ENCODE results near the gene SOX21. TPM values are rescaled to one million over a fixed set of nuclear protein-coding genes. Genes with fewer than 3 reads are reported as not detected.

SOX21 gene
- total and polyA plus RNA-seq, 2 donors from 2014 or later: not detected

- Histone ChIP-seq H3K27me3 (ENCODE audit: control insufficient read depth, insufficient read depth, low read length) (peaks cover 62% of the 10 kb centered on the region), H3K4me1 (ENCODE audit: control insufficient read depth in 2 of 3, insufficient read depth in 2 of 3, low read depth in 1 of 3, low read length in 3 of 3) (no peaks in the 10 kb centered on the region), H3K27ac (ENCODE audit: low read depth in 2 of 2, low read length in 2 of 2) (no peak overlapping the region), H3K4me3 (ENCODE audit: low read length in 3 of 3) (no peak overlapping the region), H3K9ac (ENCODE audit: low read length in 3 of 3) (no peak overlapping the region), H3K9me3 (ENCODE audit: control insufficient read depth in 2 of 3, insufficient read depth in 1 of 3, low read length in 3 of 3) (no peaks in the 10 kb centered on the region), H3K36me3 (ENCODE audit: control insufficient read depth in 2 of 3, insufficient read depth in 3 of 3, low read length in 3 of 3) (no peaks in the 10 kb centered on the region)
- TF ChIP-seq, protein P1, sequence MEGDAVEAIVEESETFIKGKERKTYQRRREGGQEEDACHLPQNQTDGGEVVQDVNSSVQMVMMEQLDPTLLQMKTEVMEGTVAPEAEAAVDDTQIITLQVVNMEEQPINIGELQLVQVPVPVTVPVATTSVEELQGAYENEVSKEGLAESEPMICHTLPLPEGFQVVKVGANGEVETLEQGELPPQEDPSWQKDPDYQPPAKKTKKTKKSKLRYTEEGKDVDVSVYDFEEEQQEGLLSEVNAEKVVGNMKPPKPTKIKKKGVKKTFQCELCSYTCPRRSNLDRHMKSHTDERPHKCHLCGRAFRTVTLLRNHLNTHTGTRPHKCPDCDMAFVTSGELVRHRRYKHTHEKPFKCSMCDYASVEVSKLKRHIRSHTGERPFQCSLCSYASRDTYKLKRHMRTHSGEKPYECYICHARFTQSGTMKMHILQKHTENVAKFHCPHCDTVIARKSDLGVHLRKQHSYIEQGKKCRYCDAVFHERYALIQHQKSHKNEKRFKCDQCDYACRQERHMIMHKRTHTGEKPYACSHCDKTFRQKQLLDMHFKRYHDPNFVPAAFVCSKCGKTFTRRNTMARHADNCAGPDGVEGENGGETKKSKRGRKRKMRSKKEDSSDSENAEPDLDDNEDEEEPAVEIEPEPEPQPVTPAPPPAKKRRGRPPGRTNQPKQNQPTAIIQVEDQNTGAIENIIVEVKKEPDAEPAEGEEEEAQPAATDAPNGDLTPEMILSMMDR (IDR thresholded peaks at IDR 0.05; ENCODE audit: borderline replicate concordance, extremely low read depth, insufficient read depth): no peak
- FAIRE-seq (no peak), DNase-seq (no peak)
- intact Hi-C loops (cut with DNase I): no loop called here
These were observed 11.8 kb downstream of the SOX21 start for GRCh38 chr13:94700536-94700935.

DNA sequence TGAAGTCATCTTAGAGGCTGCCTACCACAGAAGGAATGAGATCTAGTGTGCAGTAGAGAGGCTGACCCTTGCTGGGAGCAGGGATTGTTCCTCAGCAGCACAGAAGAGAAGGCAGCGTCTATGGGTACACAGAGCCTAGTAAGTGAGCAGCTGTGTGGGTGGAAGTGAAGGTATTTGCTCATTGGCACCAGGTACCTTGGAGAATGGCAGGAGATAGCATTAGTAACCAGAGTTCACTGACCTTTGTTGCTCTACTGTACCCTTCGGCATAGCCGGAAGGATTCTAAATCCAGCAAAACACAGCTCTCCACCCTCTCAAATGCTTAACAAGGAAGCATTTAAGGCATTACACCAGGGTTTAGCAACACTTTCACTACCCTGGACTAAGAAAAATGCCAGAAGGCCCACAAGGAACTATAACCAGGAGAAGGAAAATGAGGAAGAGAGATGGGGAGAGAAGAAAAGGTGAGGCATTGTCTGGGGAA lies 12.3 kb downstream of the SOX21 start:
- DNase-seq (no peak), FAIRE-seq (no peak)
- H3K9me3 ChIP-seq (ENCODE audit: control insufficient read depth in 2 of 3, insufficient read depth in 1 of 3, low read length in 3 of 3): no peaks in the 10 kb centered on the region
- H3K27me3 ChIP-seq (ENCODE audit: control insufficient read depth, insufficient read depth, low read length): peaks cover 57% of the 10 kb centered on the region
- no peak overlapping the region for H3K4me3 ChIP-seq (ENCODE audit: low read length in 3 of 3)
- intact Hi-C loops (cut with DNase I): no loop called here
- no peaks in the 10 kb centered on the region for H3K4me1 ChIP-seq (ENCODE audit: control insufficient read depth in 2 of 3, insufficient read depth in 2 of 3, low read depth in 1 of 3, low read length in 3 of 3)
- no peak overlapping the region for H3K27ac ChIP-seq (ENCODE audit: low read depth in 2 of 2, low read length in 2 of 2)
- H3K9ac ChIP-seq (ENCODE audit: low read length in 3 of 3): no peak overlapping the region
- TF ChIP-seq, protein P1 (IDR thresholded peaks at IDR 0.05; ENCODE audit: borderline replicate concordance, extremely low read depth, insufficient read depth): no peak
- H3K36me3 ChIP-seq (ENCODE audit: control insufficient read depth in 2 of 3, insufficient read depth in 3 of 3, low read length in 3 of 3): no peaks in the 10 kb centered on the region

DNA sequence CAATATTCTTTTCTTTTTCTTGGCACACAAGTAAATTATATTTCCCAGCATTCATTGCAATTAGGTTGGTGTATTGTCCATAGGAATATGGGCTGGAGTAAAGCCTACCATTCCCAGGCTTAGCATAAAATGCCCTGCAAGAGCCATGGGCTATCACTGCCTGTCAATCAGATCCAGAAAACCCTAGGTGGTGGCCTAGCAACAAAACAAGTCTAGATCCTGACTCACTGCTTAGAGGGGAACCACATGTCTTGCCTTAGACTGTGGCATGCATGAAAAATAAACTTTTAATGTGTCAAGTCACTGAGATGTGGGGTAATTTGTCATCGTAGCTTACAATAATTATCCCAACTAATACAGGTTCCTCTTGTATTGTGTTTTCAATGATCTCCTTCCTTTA lies 16.2 kb downstream of the SOX21 start:
- peaks cover 20% of the 10 kb centered on the region for H3K27me3 ChIP-seq (ENCODE audit: control insufficient read depth, insufficient read depth, low read length)
- H3K9ac ChIP-seq (ENCODE audit: low read length in 3 of 3): no peak overlapping the region
- FAIRE-seq (no peak), DNase-seq (no peak)
- TF ChIP-seq, protein P1 (IDR thresholded peaks at IDR 0.05; ENCODE audit: borderline replicate concordance, extremely low read depth, insufficient read depth): no peak
- H3K36me3 ChIP-seq (ENCODE audit: control insufficient read depth in 2 of 3, insufficient read depth in 3 of 3, low read length in 3 of 3): no peaks in the 10 kb centered on the region
- H3K4me1 ChIP-seq (ENCODE audit: control insufficient read depth in 2 of 3, insufficient read depth in 2 of 3, low read depth in 1 of 3, low read length in 3 of 3): no peaks in the 10 kb centered on the region
- intact Hi-C loops (cut with DNase I): no loop called here
- no peak overlapping the region for H3K4me3 ChIP-seq (ENCODE audit: low read length in 3 of 3)
- no peak overlapping the region for H3K27ac ChIP-seq (ENCODE audit: low read depth in 2 of 2, low read length in 2 of 2)
- no peaks in the 10 kb centered on the region for H3K9me3 ChIP-seq (ENCODE audit: control insufficient read depth in 2 of 3, insufficient read depth in 1 of 3, low read length in 3 of 3)

DNA sequence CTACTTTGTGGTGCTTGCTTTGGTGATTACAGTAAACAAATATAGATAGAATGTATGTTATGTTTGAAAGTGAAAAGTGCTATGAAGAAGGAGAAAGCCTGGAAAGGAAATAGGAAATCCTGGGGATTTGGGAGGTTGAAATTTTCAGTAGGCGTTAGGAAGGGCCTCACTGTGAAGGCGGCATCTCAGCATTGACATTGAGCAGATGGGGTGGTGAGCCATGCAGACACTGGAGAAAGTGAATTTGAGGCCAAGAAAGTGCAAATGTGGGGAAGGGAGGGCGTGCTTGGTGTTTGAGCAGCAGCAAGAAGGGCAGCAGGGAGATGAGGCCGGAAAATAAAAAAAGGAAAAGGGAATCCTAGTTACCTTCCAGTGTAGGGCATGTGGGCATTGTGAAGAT lies 20.3 kb downstream of the SOX21 start:
- H3K9me3 ChIP-seq (ENCODE audit: control insufficient read depth in 2 of 3, insufficient read depth in 1 of 3, low read length in 3 of 3): no peaks in the 10 kb centered on the region
- H3K36me3 ChIP-seq (ENCODE audit: control insufficient read depth in 2 of 3, insufficient read depth in 3 of 3, low read length in 3 of 3): no peaks in the 10 kb centered on the region
- H3K27me3 ChIP-seq (ENCODE audit: control insufficient read depth, insufficient read depth, low read length): no peaks in the 10 kb centered on the region
- H3K4me3 ChIP-seq (ENCODE audit: low read length in 3 of 3): no peak overlapping the region
- H3K9ac ChIP-seq (ENCODE audit: low read length in 3 of 3): no peak overlapping the region
- DNase-seq (no peak), FAIRE-seq (no peak)
- no peaks in the 10 kb centered on the region for H3K4me1 ChIP-seq (ENCODE audit: control insufficient read depth in 2 of 3, insufficient read depth in 2 of 3, low read depth in 1 of 3, low read length in 3 of 3)
- TF ChIP-seq, protein P1 (IDR thresholded peaks at IDR 0.05; ENCODE audit: borderline replicate concordance, extremely low read depth, insufficient read depth): no peak
- intact Hi-C loops (cut with DNase I): no loop called here
- no peak overlapping the region for H3K27ac ChIP-seq (ENCODE audit: low read depth in 2 of 2, low read length in 2 of 2)
